ENCODE measurements around the gene SMAP1.
"Not testable (repeated sequence)": the region's sequence is repeated elsewhere in the genome, so short reads cannot be mapped to it uniquely, and the experiment has no call there.

SMAP1 gene

GRCh38 chr6:70734381-70734780 lies 66.7 kb downstream of the SMAP1 start:
- H3K27me3 ChIP-seq (ENCODE audit: insufficient read depth, low read length) = no peaks in the 10 kb centered on the region
- no peak overlapping the region for H2AFZ ChIP-seq (ENCODE audit: low read depth, low read length)
- no peaks in the 10 kb centered on the region for H3K9me3 ChIP-seq (ENCODE audit: low read length)
- no peaks in the 10 kb centered on the region for H3K4me1 ChIP-seq (ENCODE audit: insufficient read depth, low read length)
- H3K36me3 ChIP-seq (ENCODE audit: insufficient read depth, low read length) = no peaks in the 10 kb centered on the region
- no peak overlapping the region for H3K4me3 ChIP-seq (ENCODE audit: low read length)

- Histone ChIP-seq H3K4me3 (ENCODE audit: low read length) (no peak overlapping the region), H3K4me1 (ENCODE audit: insufficient read depth, low read length) (no peaks in the 10 kb centered on the region), H3K9me3 (ENCODE audit: low read length) (no peaks in the 10 kb centered on the region), H3K27me3 (ENCODE audit: insufficient read depth, low read length) (no peaks in the 10 kb centered on the region), H3K36me3 (ENCODE audit: insufficient read depth, low read length) (no peaks in the 10 kb centered on the region), H2AFZ (ENCODE audit: low read depth, low read length) (no peak overlapping the region)
Observed at GRCh38 chr6:70734979-70735378, 67.3 kb downstream of the SMAP1 start.

GRCh38 chr6:70735513-70735912 lies 67.8 kb downstream of the SMAP1 start:
- H2AFZ ChIP-seq (ENCODE audit: low read depth, low read length) = no peak overlapping the region
- H3K27me3 ChIP-seq (ENCODE audit: insufficient read depth, low read length) = no peaks in the 10 kb centered on the region
- no peak overlapping the region for H3K4me3 ChIP-seq (ENCODE audit: low read length)
- no peaks in the 10 kb centered on the region for H3K36me3 ChIP-seq (ENCODE audit: insufficient read depth, low read length)
- H3K4me1 ChIP-seq (ENCODE audit: insufficient read depth, low read length) = no peaks in the 10 kb centered on the region
- H3K9me3 ChIP-seq (ENCODE audit: low read length) = no peaks in the 10 kb centered on the region

GRCh38 chr6:70738028-70738427 lies 70.3 kb downstream of the SMAP1 start:
- Histone ChIP-seq H3K36me3 (ENCODE audit: insufficient read depth, low read length) (no peaks in the 10 kb centered on the region), H3K9me3 (ENCODE audit: low read length) (peaks cover 8% of the 10 kb centered on the region), H2AFZ (ENCODE audit: low read depth, low read length) (no peak overlapping the region), H3K4me3 (ENCODE audit: low read length) (no peak overlapping the region), H3K4me1 (ENCODE audit: insufficient read depth, low read length) (no peaks in the 10 kb centered on the region), H3K27me3 (ENCODE audit: insufficient read depth, low read length) (no peaks in the 10 kb centered on the region)

GRCh38 chr6:70739534-70739933 lies 71.9 kb downstream of the SMAP1 start:
- H3K36me3 ChIP-seq (ENCODE audit: insufficient read depth, low read length) = no peaks in the 10 kb centered on the region
- peaks cover 8% of the 10 kb centered on the region for H3K9me3 ChIP-seq (ENCODE audit: low read length)
- H3K4me3 ChIP-seq (ENCODE audit: low read length) = no peak overlapping the region
- H2AFZ ChIP-seq (ENCODE audit: low read depth, low read length) = no peak overlapping the region
- no peaks in the 10 kb centered on the region for H3K27me3 ChIP-seq (ENCODE audit: insufficient read depth, low read length)
- no peaks in the 10 kb centered on the region for H3K4me1 ChIP-seq (ENCODE audit: insufficient read depth, low read length)

- not testable (repeated sequence) for H3K4me3 ChIP-seq (ENCODE audit: low read length); H3K9me3 ChIP-seq (ENCODE audit: low read length); H3K36me3 ChIP-seq (ENCODE audit: insufficient read depth, low read length); H3K27me3 ChIP-seq (ENCODE audit: insufficient read depth, low read length); H3K4me1 ChIP-seq (ENCODE audit: insufficient read depth, low read length); H2AFZ ChIP-seq (ENCODE audit: low read depth, low read length)
Observed at GRCh38 chr6:70740746-70741145, 73.1 kb downstream of the SMAP1 start.

GRCh38 chr6:70742462-70742861 lies 74.8 kb downstream of the SMAP1 start:
- not testable (repeated sequence) for H3K9me3 ChIP-seq (ENCODE audit: low read length); H3K27me3 ChIP-seq (ENCODE audit: insufficient read depth, low read length); H3K4me1 ChIP-seq (ENCODE audit: insufficient read depth, low read length); H2AFZ ChIP-seq (ENCODE audit: low read depth, low read length); H3K4me3 ChIP-seq (ENCODE audit: low read length); H3K36me3 ChIP-seq (ENCODE audit: insufficient read depth, low read length)

- Histone ChIP-seq H2AFZ (ENCODE audit: low read depth, low read length) (no peak overlapping the region), H3K9me3 (ENCODE audit: low read length) (no peaks in the 10 kb centered on the region), H3K27me3 (ENCODE audit: insufficient read depth, low read length) (no peaks in the 10 kb centered on the region), H3K4me1 (ENCODE audit: insufficient read depth, low read length) (no peaks in the 10 kb centered on the region), H3K4me3 (ENCODE audit: low read length) (no peak overlapping the region), H3K36me3 (ENCODE audit: insufficient read depth, low read length) (no peaks in the 10 kb centered on the region)
Observed at GRCh38 chr6:70753870-70754380, 86.2 kb downstream of the SMAP1 start.

GRCh38 chr6:70758883-70759282 lies 91.2 kb downstream of the SMAP1 start:
- Histone ChIP-seq H3K9me3 (ENCODE audit: low read length) (no peaks in the 10 kb centered on the region), H3K4me1 (ENCODE audit: insufficient read depth, low read length) (no peaks in the 10 kb centered on the region), H3K4me3 (ENCODE audit: low read length) (no peak overlapping the region), H2AFZ (ENCODE audit: low read depth, low read length) (no peak overlapping the region), H3K27me3 (ENCODE audit: insufficient read depth, low read length) (no peaks in the 10 kb centered on the region), H3K36me3 (ENCODE audit: insufficient read depth, low read length) (no peaks in the 10 kb centered on the region)

- Histone ChIP-seq H3K4me3 (ENCODE audit: low read length) (no peak overlapping the region), H3K4me1 (ENCODE audit: insufficient read depth, low read length) (no peaks in the 10 kb centered on the region), H3K9me3 (ENCODE audit: low read length) (no peaks in the 10 kb centered on the region), H3K27me3 (ENCODE audit: insufficient read depth, low read length) (no peaks in the 10 kb centered on the region), H3K36me3 (ENCODE audit: insufficient read depth, low read length) (no peaks in the 10 kb centered on the region), H2AFZ (ENCODE audit: low read depth, low read length) (no peak overlapping the region)
Observed at GRCh38 chr6:70763754-70764510, 96.2 kb downstream of the SMAP1 start.

- H2AFZ ChIP-seq (ENCODE audit: low read depth, low read length) = no peak overlapping the region
- H3K4me3 ChIP-seq (ENCODE audit: low read length) = no peak overlapping the region
- H3K36me3 ChIP-seq (ENCODE audit: insufficient read depth, low read length) = no peaks in the 10 kb centered on the region
- no peaks in the 10 kb centered on the region for H3K4me1 ChIP-seq (ENCODE audit: insufficient read depth, low read length)
- H3K27me3 ChIP-seq (ENCODE audit: insufficient read depth, low read length) = no peaks in the 10 kb centered on the region
- H3K9me3 ChIP-seq (ENCODE audit: low read length) = no peaks in the 10 kb centered on the region
Observed at GRCh38 chr6:70764706-70765105, 97.0 kb downstream of the SMAP1 start.

- H2AFZ ChIP-seq (ENCODE audit: low read depth, low read length); H3K36me3 ChIP-seq (ENCODE audit: insufficient read depth, low read length); H3K4me3 ChIP-seq (ENCODE audit: low read length); H3K9me3 ChIP-seq (ENCODE audit: low read length); H3K27me3 ChIP-seq (ENCODE audit: insufficient read depth, low read length); H3K4me1 ChIP-seq (ENCODE audit: insufficient read depth, low read length): not testable (repeated sequence)
Observed at GRCh38 chr6:70771351-70771750, 103.7 kb downstream of the SMAP1 start.

GRCh38 chr6:70779934-70780333 lies 112.3 kb downstream of the SMAP1 start:
- Histone ChIP-seq H2AFZ (ENCODE audit: low read depth, low read length) (no peak overlapping the region), H3K36me3 (ENCODE audit: insufficient read depth, low read length) (no peaks in the 10 kb centered on the region), H3K4me1 (ENCODE audit: insufficient read depth, low read length) (no peaks in the 10 kb centered on the region), H3K4me3 (ENCODE audit: low read length) (no peak overlapping the region), H3K9me3 (ENCODE audit: low read length) (peaks cover 9% of the 10 kb centered on the region), H3K27me3 (ENCODE audit: insufficient read depth, low read length) (no peaks in the 10 kb centered on the region)

Data from neuron (in vitro differentiated cells).